GM18511 (cell line): ENCODE results near the gene TTC1.

Experiments
- ATAC-seq: cut with Tn5 transposase; IDR thresholded peaks from one replicate; pipeline ENCODE4 v1.9.1; 2021; ENCODE audit warnings: mild to moderate bottlenecking, moderate library complexity; ENCODE audit not compliant: unreplicated experiment

The TTC1 gene

DNA sequence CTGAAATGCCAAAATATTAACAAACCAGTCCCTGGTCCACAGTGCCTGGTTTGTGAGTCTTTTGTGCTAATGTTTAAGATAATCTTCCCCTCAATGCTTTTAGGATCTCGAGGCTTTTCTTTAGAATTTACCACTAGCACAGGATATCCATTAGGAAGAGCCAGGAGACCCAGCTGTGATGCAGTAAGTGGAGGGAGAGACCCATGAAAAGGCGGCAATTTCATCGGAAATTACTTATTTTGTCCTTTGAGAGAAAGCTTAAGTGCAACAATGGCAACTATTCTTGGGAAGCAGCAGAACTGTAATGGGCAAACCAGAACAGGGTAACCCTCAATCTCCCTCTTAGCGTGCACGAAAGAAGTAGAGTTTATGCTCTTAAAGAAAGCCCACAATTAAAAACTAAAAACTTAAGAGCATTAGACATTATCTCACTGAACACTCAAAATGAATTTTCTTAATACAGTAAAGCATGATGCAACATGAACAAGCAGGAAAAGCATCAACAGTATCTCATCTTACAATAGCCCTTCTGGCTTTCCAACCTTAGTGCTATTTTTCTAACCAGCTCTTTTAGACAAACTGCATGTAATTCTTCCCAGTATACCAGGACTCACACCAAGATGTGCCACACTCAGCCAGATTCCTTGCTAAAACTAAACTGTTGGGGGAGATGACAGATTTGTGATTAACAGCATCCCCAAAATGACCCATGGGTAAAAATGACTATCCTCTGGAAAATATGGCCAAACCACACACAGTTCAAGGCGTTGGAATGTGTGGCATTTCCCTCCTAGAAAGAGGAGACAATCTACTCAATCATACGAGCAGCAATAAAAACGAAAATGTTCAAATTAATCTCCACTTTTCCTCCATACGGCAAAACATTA, 73.9 kb downstream of the TTC1 start:
- no peak for ATAC-seq

GRCh38 chr5:160083501-160083900, 74.6 kb downstream of the TTC1 start:
- ATAC-seq, result no peak

DNA sequence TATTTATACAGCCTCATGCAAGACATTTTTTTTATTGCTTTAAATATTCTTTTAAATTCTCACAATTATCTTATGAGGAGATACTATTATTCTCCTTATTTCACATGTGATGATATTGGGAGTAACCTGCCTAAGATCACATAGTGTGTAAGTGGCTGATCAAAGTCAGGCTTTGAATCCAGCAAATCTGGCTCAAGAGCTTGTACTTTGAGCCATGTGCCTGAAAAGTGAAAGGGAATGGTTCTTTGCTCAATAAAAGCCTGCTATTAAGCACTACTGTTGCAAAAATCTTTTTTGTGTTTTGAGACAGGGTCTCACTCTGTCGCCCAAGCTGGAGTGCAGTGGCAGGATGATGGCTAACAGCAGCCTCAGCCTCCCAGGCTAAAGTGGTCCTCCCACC, 75.2 kb downstream of the TTC1 start:
- ATAC-seq, result no peak

- no peak for ATAC-seq
Observed at GRCh38 chr5:160087199-160087598, 78.3 kb downstream of the TTC1 start.

DNA sequence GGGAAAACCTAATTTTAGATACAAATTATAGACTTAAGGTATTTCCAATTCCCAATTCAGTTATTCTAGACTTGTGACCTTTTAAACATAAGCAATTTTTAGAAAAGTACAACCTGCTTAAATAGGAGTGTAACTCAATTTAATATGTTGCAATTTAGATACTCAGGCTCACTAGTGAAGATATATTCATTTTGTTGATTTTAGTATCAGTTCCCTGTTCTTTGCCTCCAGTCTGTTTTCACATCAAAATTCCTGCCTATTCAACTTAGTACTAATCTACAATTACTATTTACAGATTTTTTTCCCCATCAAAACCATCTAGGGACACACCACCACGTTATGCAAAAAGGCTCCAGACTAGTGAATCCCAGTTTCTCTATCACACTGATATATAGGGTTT, 79.9 kb downstream of the TTC1 start:
- ATAC-seq, result no peak

- ATAC-seq, result no peak
Observed at GRCh38 chr5:160089531-160089930, 80.6 kb downstream of the TTC1 start.

DNA sequence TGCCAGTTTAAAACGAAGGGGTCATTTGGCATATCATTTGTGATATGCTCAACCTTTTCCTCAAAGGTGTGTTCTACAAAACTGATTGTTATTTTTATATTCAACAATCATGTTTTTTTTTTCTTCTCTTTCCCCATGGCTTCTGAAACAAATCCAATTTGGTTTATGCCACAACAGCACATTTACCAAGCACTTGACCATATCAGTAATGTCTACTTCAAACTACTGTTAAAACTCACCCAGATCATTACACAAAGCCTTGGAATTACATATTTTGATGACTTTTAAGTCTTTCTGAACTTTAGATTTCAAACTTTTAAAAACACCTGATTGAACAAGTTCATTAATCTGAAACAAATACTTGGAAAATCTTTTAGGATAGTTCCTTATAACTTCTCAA, 81.1 kb downstream of the TTC1 start:
- no peak for ATAC-seq

DNA sequence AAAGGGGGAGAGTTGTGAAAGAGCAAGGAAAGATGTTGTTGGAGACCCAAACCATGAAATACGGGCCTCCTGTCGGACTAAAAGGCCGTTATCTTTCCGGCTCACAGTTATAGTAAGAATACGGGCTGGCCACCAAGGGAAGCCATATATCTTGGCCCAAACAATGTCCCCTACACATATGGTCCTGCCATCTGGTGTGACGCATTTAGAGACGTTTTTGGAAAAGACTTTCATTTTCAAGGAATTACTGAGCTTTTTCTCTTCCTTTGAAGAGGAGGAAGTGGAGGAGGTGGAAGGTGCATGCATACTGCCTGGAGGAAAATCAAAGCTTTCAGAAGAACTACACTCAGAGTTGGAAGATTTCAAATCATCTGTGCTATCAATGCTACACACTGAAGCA, 83.6 kb downstream of the TTC1 start:
- ATAC-seq, result peak; percentile 16

DNA sequence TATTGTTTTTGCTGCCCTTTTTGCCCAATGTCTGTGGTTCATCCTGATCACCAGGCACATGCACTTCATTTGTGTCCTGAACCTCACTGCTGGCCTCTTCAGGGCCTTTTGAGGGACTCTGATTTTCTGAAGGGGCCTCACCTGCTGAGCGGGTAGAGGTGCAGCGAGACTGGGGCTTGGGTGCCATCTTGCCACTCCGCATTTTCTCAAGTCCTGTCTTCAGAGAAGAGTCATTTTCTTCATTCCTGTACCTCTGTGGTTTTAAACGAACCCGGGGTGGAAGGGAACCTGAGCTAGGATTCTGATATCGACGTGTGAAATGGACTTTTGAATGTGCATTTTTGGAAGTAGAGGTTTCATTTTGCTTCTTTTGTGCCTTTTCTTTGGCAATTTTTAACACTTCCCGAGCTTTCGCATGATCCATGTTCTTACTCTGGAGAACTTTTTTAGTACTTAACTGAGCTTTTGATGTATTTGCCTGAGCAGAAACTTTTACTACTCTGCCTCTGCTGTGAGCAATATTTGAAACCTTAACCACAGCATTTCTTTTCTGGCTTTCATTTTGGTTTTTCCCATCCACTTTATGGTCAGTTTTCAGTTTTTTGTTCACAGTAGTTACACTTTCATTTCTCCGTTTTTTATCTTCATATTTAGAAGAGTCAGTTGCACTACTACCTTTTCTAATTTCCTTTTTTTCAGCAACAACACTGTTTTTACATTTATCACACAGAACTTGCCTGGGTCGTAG, 84.2 kb downstream of the TTC1 start:
- ATAC-seq, result peak; percentile 79

DNA sequence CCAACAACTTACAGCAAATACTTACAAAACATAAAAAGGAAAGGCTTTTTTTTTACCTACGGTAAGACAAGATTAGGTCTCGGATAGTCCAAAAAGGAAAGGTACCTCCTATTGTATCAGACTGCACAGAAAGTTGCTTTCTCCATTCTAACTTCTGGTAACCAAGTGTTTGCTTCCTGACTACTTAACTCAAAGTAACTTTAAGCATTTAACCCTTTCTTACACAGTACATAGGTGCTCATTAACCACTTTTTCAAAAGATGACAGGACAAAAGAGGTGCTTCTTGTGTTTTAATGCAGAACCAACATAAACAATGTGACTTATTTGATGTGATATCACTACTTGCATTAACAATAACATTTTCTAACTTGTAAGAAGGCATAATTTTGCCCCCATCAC, 87.2 kb downstream of the TTC1 start:
- no peak for ATAC-seq

DNA sequence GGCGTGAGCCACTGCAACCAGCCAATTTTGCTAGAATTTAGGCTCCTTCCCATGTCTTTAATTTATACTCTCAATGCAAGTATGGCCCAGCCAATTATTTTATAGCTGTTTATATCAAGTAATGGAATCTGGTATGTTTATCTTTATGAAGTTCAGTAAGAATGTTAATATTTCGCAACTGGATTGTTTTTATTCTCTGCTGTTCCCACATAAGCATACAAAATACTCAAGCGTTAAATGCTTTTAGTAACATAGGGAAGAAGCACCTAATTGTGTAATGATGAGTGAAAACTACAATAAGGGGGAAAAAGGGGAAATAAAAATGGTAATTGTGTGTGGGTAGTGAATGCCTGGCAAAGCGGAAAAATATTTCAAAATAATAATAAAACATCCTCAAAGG, 89.1 kb downstream of the TTC1 start:
- no peak for ATAC-seq

GRCh38 chr5:160105686-160106360, 96.9 kb downstream of the TTC1 start:
- ATAC-seq, result peak; percentile 87

- peak; percentile 55 for ATAC-seq
Observed at GRCh38 chr5:160108124-160108523, 99.2 kb downstream of the TTC1 start.
